WERI-Rb-1 (cell line): ENCODE results near the gene PRRC2B.
"Not testable (repeated sequence)": the region's sequence is repeated elsewhere in the genome, so short reads cannot be mapped to it uniquely, and the experiment has no call there.

ENCODE experiments used
- DNase-seq: peaks from one replicate; pipeline ENCODE4 v3.0.0-alpha.2; 2020
- H3K27ac ChIP-seq: fragments of 250-450 bp; sonication (Bioruptor Pico); 2 replicates; pipeline ENCODE4 v1.5.1; 2020; ENCODE audit warnings: mild to moderate bottlenecking, moderate library complexity
- H3K27me3 ChIP-seq: fragments of 250-450 bp; sonication (Bioruptor Pico); 2 replicates; pipeline ENCODE4 v1.5.1; 2021; ENCODE audit warnings: mild to moderate bottlenecking, low read depth, moderate library complexity; ENCODE audit not compliant: insufficient read depth, severe bottlenecking
- H3K36me3 ChIP-seq: fragments of 250-450 bp; sonication (Bioruptor Pico); 2 replicates; pipeline ENCODE4 v1.5.1; 2020; ENCODE audit warnings: mild to moderate bottlenecking, moderate library complexity
- H3K4me3 ChIP-seq: 2 replicates; pipeline ENCODE4 v1.5.1; 2011; ENCODE audit warnings: low read depth, mild to moderate bottlenecking, control low read depth, low read length
- H3K9me3 ChIP-seq: fragments of 250-450 bp; sonication (Bioruptor Pico); 2 replicates; pipeline ENCODE4 v1.5.1; 2021; ENCODE audit warnings: mild to moderate bottlenecking, moderate library complexity; ENCODE audit not compliant: severe bottlenecking
- CTCF ChIP-seq: IDR thresholded peaks from 2 replicates; pipeline ENCODE4 v1.5.1; 2011; ENCODE audit warnings: low read depth, mild to moderate bottlenecking, control low read depth, inconsistent platforms, low read length

The PRRC2B gene

GRCh38 chr9:131349881-131350563 lies 43.9 kb upstream of the PRRC2B start:
- peak; percentile 96 for DNase-seq
- peak overlapping the region; percentile 38 for H3K4me3 ChIP-seq
- TF ChIP-seq CTCF, result peak; percentile 99
- H3K27me3 ChIP-seq, result no peaks in the 10 kb centered on the region
- no peaks in the 10 kb centered on the region for H3K36me3 ChIP-seq
- H3K9me3 ChIP-seq, result peaks cover 11% of the 10 kb centered on the region
- no peak overlapping the region for H3K27ac ChIP-seq

GRCh38 chr9:131356479-131356878 lies 37.4 kb upstream of the PRRC2B start:
- not testable (repeated sequence) for H3K4me3 ChIP-seq, H3K27ac ChIP-seq, H3K9me3 ChIP-seq, H3K27me3 ChIP-seq, DNase-seq, H3K36me3 ChIP-seq

GRCh38 chr9:131358556-131358955 lies 35.3 kb upstream of the PRRC2B start:
- DNase-seq, result no peak
- Histone ChIP-seq H3K27ac (no peak overlapping the region), H3K36me3 (no peaks in the 10 kb centered on the region), H3K4me3 (no peak overlapping the region), H3K9me3 (no peaks in the 10 kb centered on the region), H3K27me3 (no peaks in the 10 kb centered on the region)
- no peak for TF ChIP-seq CTCF

- Histone ChIP-seq H3K27me3 (no peaks in the 10 kb centered on the region), H3K27ac (no peak overlapping the region), H3K9me3 (no peaks in the 10 kb centered on the region), H3K4me3 (no peak overlapping the region), H3K36me3 (no peaks in the 10 kb centered on the region)
- DNase-seq, result no peak
- no peak for TF ChIP-seq CTCF
These were observed 32.6 kb upstream of the PRRC2B start for GRCh38 chr9:131361202-131361833.

GRCh38 chr9:131365546-131365945 lies 28.3 kb upstream of the PRRC2B start:
- no peak for DNase-seq
- Histone ChIP-seq H3K9me3 (no peaks in the 10 kb centered on the region), H3K4me3 (no peak overlapping the region), H3K27ac (no peak overlapping the region), H3K36me3 (no peaks in the 10 kb centered on the region), H3K27me3 (no peaks in the 10 kb centered on the region)
- no peak for TF ChIP-seq CTCF

GRCh38 chr9:131366761-131367401 lies 27.0 kb upstream of the PRRC2B start:
- H3K4me3 ChIP-seq, result no peak overlapping the region
- no peaks in the 10 kb centered on the region for H3K36me3 ChIP-seq
- peak; percentile 66 for DNase-seq
- peak; percentile 67 for TF ChIP-seq CTCF
- no peaks in the 10 kb centered on the region for H3K9me3 ChIP-seq
- H3K27me3 ChIP-seq, result no peaks in the 10 kb centered on the region
- H3K27ac ChIP-seq, result no peak overlapping the region
